Thyroid gland (tissue), 4 donors: ENCODE measurements around the gene TPD52L2.

Experiments used
- POLR2A ChIP-seq, 2 donors: fragments of 450-650 bp; IDR thresholded peaks; one replicate each; pipeline ENCODE4 v1.6.1; 2017; ENCODE audit warnings: antibody characterized with exemption in 2 of 2, mild to moderate bottlenecking in 2 of 2, moderate library complexity in 1 of 2
- TF ChIP-seq, protein P1 (sequence below), 6 experiments: fragments of 200-600 bp in 3 of 6; fragments of 450-650 bp in 3 of 6; sonication (generic) in 3 of 6; IDR thresholded peaks; one replicate each; pipeline ENCODE4 v1.5.1; 2016 to 2019; ENCODE audit warnings: antibody characterized with exemption in 6 of 6, mild to moderate bottlenecking in 2 of 6, inconsistent platforms in 1 of 6, moderate library complexity in 1 of 6

DNA sequence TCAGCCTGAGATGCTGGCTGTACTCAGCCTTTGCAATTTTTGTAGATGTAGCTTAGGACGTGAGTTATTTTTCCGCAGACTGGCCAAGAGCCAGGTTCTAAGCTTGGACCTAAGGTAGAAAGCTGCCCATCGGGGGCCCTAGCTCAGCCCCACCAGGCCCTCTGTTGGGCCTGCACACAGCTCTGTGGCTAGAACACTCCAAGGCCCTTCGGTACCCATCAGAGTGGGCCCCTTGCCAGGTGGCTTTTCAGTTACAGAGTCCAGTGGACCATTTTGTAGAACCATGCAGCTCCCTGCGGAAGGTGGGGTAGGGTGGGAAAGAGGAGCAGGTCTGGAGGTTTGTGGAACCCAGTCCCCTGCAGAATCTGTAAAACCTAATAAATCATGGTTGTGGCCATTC, 68.6 kb downstream of the TPD52L2 start:
- TF ChIP-seq POLR2A (IDR thresholded peaks at IDR 0.05), result no peak
- TF ChIP-seq, protein P1, sequence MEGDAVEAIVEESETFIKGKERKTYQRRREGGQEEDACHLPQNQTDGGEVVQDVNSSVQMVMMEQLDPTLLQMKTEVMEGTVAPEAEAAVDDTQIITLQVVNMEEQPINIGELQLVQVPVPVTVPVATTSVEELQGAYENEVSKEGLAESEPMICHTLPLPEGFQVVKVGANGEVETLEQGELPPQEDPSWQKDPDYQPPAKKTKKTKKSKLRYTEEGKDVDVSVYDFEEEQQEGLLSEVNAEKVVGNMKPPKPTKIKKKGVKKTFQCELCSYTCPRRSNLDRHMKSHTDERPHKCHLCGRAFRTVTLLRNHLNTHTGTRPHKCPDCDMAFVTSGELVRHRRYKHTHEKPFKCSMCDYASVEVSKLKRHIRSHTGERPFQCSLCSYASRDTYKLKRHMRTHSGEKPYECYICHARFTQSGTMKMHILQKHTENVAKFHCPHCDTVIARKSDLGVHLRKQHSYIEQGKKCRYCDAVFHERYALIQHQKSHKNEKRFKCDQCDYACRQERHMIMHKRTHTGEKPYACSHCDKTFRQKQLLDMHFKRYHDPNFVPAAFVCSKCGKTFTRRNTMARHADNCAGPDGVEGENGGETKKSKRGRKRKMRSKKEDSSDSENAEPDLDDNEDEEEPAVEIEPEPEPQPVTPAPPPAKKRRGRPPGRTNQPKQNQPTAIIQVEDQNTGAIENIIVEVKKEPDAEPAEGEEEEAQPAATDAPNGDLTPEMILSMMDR (IDR thresholded peaks at IDR 0.05), result no peak
